OCI-LY7 (cell line): ENCODE measurements around the gene IQCE. TPM values are rescaled to one million over a fixed set of nuclear protein-coding genes. Genes with fewer than 3 reads are reported as not detected.

Experiments used
- BruUV-seq: library from RNA; stranded (reverse); fragments of 400-500 nt; replicated peaks from 2 replicates; lab custom pipeline; 2021; lab: Mats Ljungman, UMichigan
- CTCF ChIA-PET: fragments of 300-600 bp; sonication (Branson Sonifier 250); formaldehyde crosslinking; loops from one replicate; lab custom pipeline; 2022; ENCODE audit warnings: antibody characterized with exemption; ENCODE audit not compliant: unreplicated experiment; lab: Charles Lee
- POLR2A ChIA-PET: fragments of 300-600 bp; sonication (Branson Sonifier 250); formaldehyde crosslinking; loops from one replicate; lab custom pipeline; 2022; ENCODE audit warnings: antibody characterized with exemption; lab: Charles Lee
- DNase-seq: peaks from one replicate; pipeline ENCODE4 v3.0.0-alpha.2; 2015; ENCODE audit warnings: low spot score
- H2AFZ ChIP-seq: fragments of 200-600 bp; sonication (generic), shearing (Covaris generic); 2 replicates; pipeline ENCODE4 v1.6.1; 2014; ENCODE audit warnings: mild to moderate bottlenecking, antibody characterized with exemption, low read length, moderate library complexity
- H3K27ac ChIP-seq: fragments of 200-600 bp; sonication (generic); 2 replicates; pipeline ENCODE4 v1.5.1; 2014; ENCODE audit warnings: mixed run types, low read depth, mild to moderate bottlenecking, moderate library complexity, low read length, inconsistent platforms; ENCODE audit not compliant: poor library complexity, severe bottlenecking
- H3K36me3 ChIP-seq: fragments of 200-600 bp; sonication (generic); 2 replicates; pipeline ENCODE4 v1.6.1; 2014; ENCODE audit warnings: mild to moderate bottlenecking, antibody characterized with exemption, low read length, moderate library complexity, mixed read lengths; ENCODE audit not compliant: insufficient read depth
- H3K4me1 ChIP-seq: fragments of 200-600 bp; sonication (generic); 2 replicates; pipeline ENCODE4 v1.5.1; 2014; ENCODE audit warnings: mild to moderate bottlenecking, low read length; ENCODE audit not compliant: insufficient read depth, poor library complexity, severe bottlenecking
- H3K4me2 ChIP-seq: fragments of 200-600 bp; sonication (generic); 2 replicates; pipeline ENCODE4 v1.6.1; 2014; ENCODE audit warnings: mild to moderate bottlenecking, low read length
- H3K4me3 ChIP-seq: fragments of 200-600 bp; sonication (generic); 2 replicates; pipeline ENCODE4 v1.5.1; 2014; ENCODE audit warnings: mild to moderate bottlenecking, low read depth, low read length; ENCODE audit not compliant: poor library complexity, severe bottlenecking
- H3K79me2 ChIP-seq: fragments of 200-600 bp; sonication (generic); 2 replicates; pipeline ENCODE4 v1.6.1; 2016; ENCODE audit warnings: low read depth, mild to moderate bottlenecking, low read length, moderate library complexity, mixed read lengths; ENCODE audit not compliant: insufficient read depth
- H3K9me2 ChIP-seq: fragments of 200-600 bp; sonication (generic); 2 replicates; pipeline ENCODE4 v1.6.1; 2016; ENCODE audit warnings: mild to moderate bottlenecking, low read length, mixed read lengths; ENCODE audit not compliant: insufficient read depth
- H3K9me3 ChIP-seq: fragments of 200-600 bp; sonication (generic); 2 replicates; pipeline ENCODE4 v1.6.1; 2014; ENCODE audit warnings: mild to moderate bottlenecking, mixed run types, low read length, mixed read lengths
- H4K20me1 ChIP-seq: fragments of 200-600 bp; sonication (generic); 2 replicates; pipeline ENCODE4 v1.6.1; 2014; ENCODE audit warnings: mild to moderate bottlenecking, antibody characterized with exemption, low read length, moderate library complexity, mixed read lengths; ENCODE audit not compliant: insufficient read depth
- CTCF ChIP-seq: fragments of 200-600 bp; sonication (generic); conservative IDR thresholded peaks from 2 replicates; pipeline ENCODE4 v1.5.1; 2014; ENCODE audit warnings: mild to moderate bottlenecking, antibody characterized with exemption, low read length, moderate library complexity, mixed read lengths
- EZH2phosphoT487 ChIP-seq: fragments of 200-600 bp; sonication (generic); IDR thresholded peaks from 2 replicates; pipeline ENCODE4 v1.6.1; 2018; ENCODE audit warnings: low read depth, borderline replicate concordance, mild to moderate bottlenecking, mixed run types, antibody characterized with exemption, low read length, moderate library complexity, mixed read lengths
- intact Hi-C: fragments of 100-400 bp; cut with micrococcal nuclease; formaldehyde crosslinking; loops from one replicate; pipeline ENCODE4 v1.10.0; 2022; ENCODE audit not compliant: unreplicated experiment
- total RNA-seq, 2 experiments: library from RNA; depleted of rRNA in 1 of 2; stranded (reverse); fragments of >200 nt in 1 of 2; shearing (Covaris generic) in 1 of 2; gene quantifications; 2 replicates each; pipeline ENCODE4 v1.2.3, GENCODE V29; 2014 to 2022

IQCE gene
- total RNA-seq, 2 experiments from 2014 or later: 6.2 to 6.6 TPM

GRCh38 chr7:2513702-2514101, 45.1 kb upstream of the IQCE start:
- Histone ChIP-seq H4K20me1 (no peaks in the 10 kb centered on the region), H3K4me1 (peaks cover 53% of the 10 kb centered on the region), H3K9me2 (no peaks in the 10 kb centered on the region), H3K79me2 (no peaks in the 10 kb centered on the region), H3K36me3 (no peaks in the 10 kb centered on the region), H3K9me3 (no peaks in the 10 kb centered on the region), H3K4me2 (no peak overlapping the region), H2AFZ (no peak overlapping the region), H3K27ac (no peak overlapping the region), H3K4me3 (no peak overlapping the region)
- DNase-seq: no peak
- ChIA-PET CTCF (no interaction called here), POLR2A (no interaction called here)
- TF ChIP-seq CTCF (no peak), EZH2phosphoT487 (no peak)
- BruUV-seq: no TSS peak
- intact Hi-C loops: no loop called here

GRCh38 chr7:2514473-2515423, 44.0 kb upstream of the IQCE start:
- no peak overlapping the region for H3K4me2 ChIP-seq
- CTCF ChIA-PET: no interaction called here
- intact Hi-C loops: no loop called here
- no peaks in the 10 kb centered on the region for H3K36me3 ChIP-seq
- BruUV-seq: no TSS peak
- H3K79me2 ChIP-seq: no peaks in the 10 kb centered on the region
- POLR2A ChIA-PET: no interaction called here
- no peak overlapping the region for H3K4me3 ChIP-seq
- no peaks in the 10 kb centered on the region for H4K20me1 ChIP-seq
- no peak overlapping the region for H3K27ac ChIP-seq
- no peaks in the 10 kb centered on the region for H3K9me3 ChIP-seq
- peaks cover 49% of the 10 kb centered on the region for H3K4me1 ChIP-seq
- DNase-seq: no peak
- H2AFZ ChIP-seq: no peak overlapping the region
- TF ChIP-seq EZH2phosphoT487 (no peak), CTCF (no peak)
- H3K9me2 ChIP-seq: no peaks in the 10 kb centered on the region
